GM18861 (cell line): Measurements from ENCODE around the gene CDX4.
"Not testable (repeated sequence)": the region's sequence is repeated elsewhere in the genome, so short reads cannot be mapped to it uniquely, and the experiment has no call there.

Source experiments
- ATAC-seq: cut with Tn5 transposase; IDR thresholded peaks from one replicate; pipeline ENCODE4 v1.9.1; 2021; ENCODE audit not compliant: unreplicated experiment

CDX4 gene

DNA sequence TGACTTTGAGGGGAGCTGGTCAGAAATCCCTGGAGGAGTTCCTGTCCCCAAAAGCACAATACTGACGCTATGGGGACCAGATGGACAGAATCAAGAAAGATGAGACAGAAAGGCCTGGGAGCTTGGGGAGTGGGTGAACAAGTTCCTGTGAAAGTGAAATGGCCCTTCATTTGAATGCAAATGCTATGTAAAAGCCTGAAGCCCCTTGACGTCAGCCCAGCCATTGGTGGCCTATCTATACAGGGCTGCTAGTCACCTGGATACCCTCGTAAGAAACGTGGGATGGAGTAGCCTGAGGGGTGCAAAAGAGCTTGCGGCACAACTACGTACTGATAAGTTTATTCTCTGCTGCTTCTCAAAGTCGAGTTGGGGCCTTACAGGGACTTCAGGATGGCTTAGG lies at the start of gene CDX4:
Gene CDX4, plus strand, starts transcription at position 223 of the 400 bp plus-strand sequence. CDS start 201 bp downstream, outside the sequence.
- no peak for ATAC-seq

GRCh38 chrX:73398185-73398914 lies 48.5 kb upstream of the CDX4 start:
- ATAC-seq: no peak

- ATAC-seq: no peak
Measured at GRCh38 chrX:73400136-73400748, 46.6 kb upstream of the CDX4 start.

DNA sequence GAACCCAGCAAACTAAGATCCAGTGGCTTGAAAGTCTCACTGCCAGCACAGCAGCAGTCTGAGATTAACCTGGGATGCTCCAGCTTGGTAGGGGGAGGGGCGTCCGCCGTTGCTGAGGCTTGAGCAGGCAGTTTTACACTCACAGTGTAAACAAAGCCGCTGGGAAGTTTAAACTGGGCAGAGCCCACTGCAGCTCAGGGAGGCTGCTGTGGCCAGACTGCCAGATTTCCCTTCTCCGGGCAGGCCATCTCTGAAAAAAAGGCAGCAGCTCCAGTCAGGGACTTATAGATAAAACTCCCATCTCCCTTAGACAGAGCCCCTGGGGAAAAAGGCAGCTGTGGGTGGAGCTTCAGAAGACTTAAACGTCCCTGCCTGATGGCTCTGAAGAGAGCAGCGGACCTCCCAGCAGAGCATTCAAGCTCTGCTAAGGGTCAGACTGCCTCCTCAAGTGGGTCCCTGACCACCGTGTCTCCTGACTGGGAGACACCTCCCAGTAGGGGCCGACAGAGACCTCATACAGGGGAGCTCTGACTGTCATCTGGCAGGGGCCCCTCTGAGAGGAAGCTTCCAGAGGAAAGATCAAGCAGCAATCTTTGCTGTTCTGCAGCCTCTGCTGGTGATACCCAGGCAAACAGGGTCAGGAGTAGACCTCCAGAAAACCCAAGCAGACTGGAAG lies 45.1 kb upstream of the CDX4 start:
- ATAC-seq: no peak

DNA sequence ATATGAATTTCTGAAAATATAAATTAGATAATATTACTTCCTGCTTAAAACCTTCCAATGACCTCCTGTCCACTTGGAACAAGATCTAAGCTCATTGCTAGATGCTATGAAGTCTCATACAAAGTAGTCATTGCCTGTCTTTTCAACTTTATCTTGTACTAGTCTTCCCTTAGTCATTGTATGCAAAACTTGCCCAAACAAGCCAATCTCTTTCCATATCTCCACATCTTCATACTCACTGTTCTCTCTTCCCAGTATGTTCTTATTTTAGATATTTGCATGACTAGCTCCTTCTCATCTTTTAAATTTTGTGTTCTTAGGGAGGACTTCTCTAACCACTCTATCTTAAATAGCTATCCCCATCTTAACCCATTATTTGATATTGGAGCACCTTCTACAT lies 33.9 kb upstream of the CDX4 start:
- ATAC-seq: no peak

- ATAC-seq: no peak
Measured at GRCh38 chrX:73447311-73447794, 500 bp downstream of the CDX4 start.

GRCh38 chrX:73448379-73448778 lies 1.5 kb downstream of the CDX4 start:
- no peak for ATAC-seq

- no peak for ATAC-seq
Measured at GRCh38 chrX:73455171-73455570, 8.3 kb downstream of the CDX4 start.

DNA sequence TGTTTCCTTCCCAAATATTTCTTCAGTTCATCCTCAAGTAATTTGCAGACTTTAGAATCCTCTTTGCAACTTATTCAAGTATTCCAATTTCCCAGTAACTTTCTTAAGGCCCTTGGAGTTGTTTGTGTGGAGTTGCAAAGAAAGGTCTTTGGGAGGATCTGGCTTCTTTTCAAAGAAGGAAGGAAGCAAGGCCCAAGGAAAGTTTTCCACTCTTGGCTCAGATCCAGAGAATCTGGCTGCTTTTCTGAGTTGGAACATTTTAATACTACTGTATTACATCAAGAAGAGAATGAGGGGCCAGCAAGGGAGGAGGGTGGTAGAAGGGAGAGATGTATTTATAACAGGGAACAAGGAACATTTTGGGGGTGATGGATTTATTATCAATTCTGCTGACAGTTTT lies 10.5 kb downstream of the CDX4 start:
- ATAC-seq: no peak

- ATAC-seq: no peak
Measured at GRCh38 chrX:73468376-73468775, 21.5 kb downstream of the CDX4 start.

DNA sequence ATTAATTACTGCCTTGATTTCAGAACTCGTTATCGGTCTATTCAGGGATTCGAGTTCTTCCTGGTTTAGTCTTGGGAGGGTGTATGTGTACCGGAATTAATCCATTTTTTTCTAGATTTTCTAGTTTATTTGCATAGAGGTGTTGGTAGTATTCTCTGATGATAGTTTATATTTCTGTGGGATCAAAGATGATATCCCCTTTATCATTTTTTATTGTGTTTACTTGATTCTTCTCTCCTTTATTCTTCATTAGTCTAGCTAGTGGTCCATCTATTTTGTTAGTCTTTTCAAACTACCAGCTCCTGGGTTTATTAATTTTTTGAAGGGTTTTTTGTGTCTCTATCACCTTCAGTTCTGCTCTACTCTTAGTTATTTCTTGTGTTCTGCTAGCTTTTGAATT lies 32.1 kb downstream of the CDX4 start:
- no peak for ATAC-seq

DNA sequence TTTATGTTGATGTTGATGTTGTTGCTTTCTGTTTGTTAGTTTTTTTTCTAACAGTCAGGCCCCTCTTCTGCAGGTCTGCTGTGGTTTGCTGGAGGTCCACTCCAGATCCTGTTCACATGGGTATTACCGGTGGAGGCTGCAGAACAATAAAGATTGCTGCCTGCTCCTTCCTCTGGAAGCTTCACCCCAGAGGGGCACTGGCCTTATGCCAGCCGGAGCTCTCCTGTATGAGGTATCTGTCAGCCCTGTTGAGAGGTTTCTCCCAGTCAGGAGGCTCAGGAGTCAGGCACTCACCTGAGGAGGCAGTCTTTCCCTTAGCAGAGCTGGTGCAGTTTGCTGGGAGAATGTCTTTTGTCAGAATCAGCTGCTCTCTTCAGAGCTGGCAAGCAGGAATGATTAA lies 34.7 kb downstream of the CDX4 start:
- ATAC-seq: no peak

DNA sequence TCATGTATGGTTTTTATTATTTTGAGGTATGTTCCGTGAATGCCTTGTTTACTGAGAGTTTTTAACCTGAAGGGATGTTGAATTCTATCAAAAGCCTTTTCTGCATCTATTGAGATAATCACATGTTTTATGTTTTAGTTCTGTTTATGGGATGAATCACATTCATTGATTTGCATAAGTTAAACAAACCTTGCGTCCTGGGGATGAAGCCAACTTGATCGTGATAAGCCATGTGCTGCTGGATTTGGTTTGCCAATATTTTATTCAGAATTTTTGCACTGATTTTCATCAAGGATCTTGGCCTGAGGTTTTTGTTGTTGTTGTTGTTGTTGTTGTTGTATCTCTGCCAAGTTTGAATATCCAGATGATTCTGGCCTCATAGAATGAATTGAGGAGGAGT lies 43.8 kb downstream of the CDX4 start:
- no peak for ATAC-seq

GRCh38 chrX:73492178-73492577 lies 45.3 kb downstream of the CDX4 start:
- not testable (repeated sequence) for ATAC-seq
